Nephron progenitor cell (in vitro differentiated cells): ENCODE measurements around the gene RND1.
"Not testable (repeated sequence)": the region's sequence is repeated elsewhere in the genome, so short reads cannot be mapped to it uniquely, and the experiment has no call there.

Experiments used
- DNase-seq: peaks from one replicate; pipeline ENCODE4 v3.0.0; 2021
- H3K27ac Mint-ChIP-seq: 2 replicates; pipeline ENCODE4 v1.8.0; 2021; ENCODE audit warnings: mild to moderate bottlenecking, moderate library complexity, mixed read lengths
- H3K27me3 Mint-ChIP-seq: 2 replicates; pipeline ENCODE4 v1.8.0; 2021; ENCODE audit warnings: mild to moderate bottlenecking, low read depth, mixed read lengths; ENCODE audit not compliant: poor library complexity
- H3K36me3 Mint-ChIP-seq: 2 replicates; pipeline ENCODE4 v1.8.0; 2021; ENCODE audit warnings: low read depth, mixed read lengths
- H3K4me1 Mint-ChIP-seq: 2 replicates; pipeline ENCODE4 v1.8.0; 2021; ENCODE audit warnings: mixed read lengths
- H3K4me3 Mint-ChIP-seq: 2 replicates; pipeline ENCODE4 v1.8.0; 2021; ENCODE audit warnings: mild to moderate bottlenecking, moderate library complexity, mixed read lengths
- H3K9me3 Mint-ChIP-seq: 2 replicates; pipeline ENCODE4 v1.8.0; 2021; ENCODE audit warnings: mild to moderate bottlenecking, moderate library complexity, mixed read lengths
- CTCF ChIP-seq: fragments of 200-600 bp; sonication (generic); IDR thresholded peaks from 2 replicates; pipeline ENCODE4 v1.5.0; 2021; ENCODE audit warnings: antibody characterized with exemption

The RND1 gene

GRCh38 chr12:48851883-48852733, 13.6 kb downstream of the RND1 start, which contains the start of gene DDX23:
TSS of gene DDX23 (minus strand) at chr12:48852163. CDS start at chr12:48845782, 6,381 bp downstream.
- H3K9me3 Mint-ChIP-seq: no peaks in the 10 kb centered on the region
- no peak for TF ChIP-seq CTCF
- peak within 1 kb of the TSS; percentile 98 for H3K27ac Mint-ChIP-seq
- peaks cover 35% of the 10 kb centered on the region for H3K4me1 Mint-ChIP-seq
- peak within 1 kb of the TSS; percentile 98 for H3K4me3 Mint-ChIP-seq
- H3K36me3 Mint-ChIP-seq: peaks cover 23% of the 10 kb centered on the region
- peak; percentile 89 for DNase-seq
- no peaks in the 10 kb centered on the region for H3K27me3 Mint-ChIP-seq

- H3K27ac Mint-ChIP-seq, H3K27me3 Mint-ChIP-seq, H3K9me3 Mint-ChIP-seq, DNase-seq, H3K4me3 Mint-ChIP-seq, H3K4me1 Mint-ChIP-seq: not testable (repeated sequence)
- peaks cover 81% of the 10 kb centered on the region for H3K36me3 Mint-ChIP-seq
Observed at GRCh38 chr12:48842021-48842420, 23.6 kb downstream of the RND1 start.

- no peak overlapping the region for H3K4me3 Mint-ChIP-seq
- peaks cover 76% of the 10 kb centered on the region for H3K36me3 Mint-ChIP-seq
Observed at GRCh38 chr12:48838048-48838447, 27.6 kb downstream of the RND1 start.

GRCh38 chr12:48832321-48833060, 33.2 kb downstream of the RND1 start:
- Mint-ChIP-seq H3K36me3 (peaks cover 57% of the 10 kb centered on the region), H3K4me3 (no peak overlapping the region), H3K27me3 (no peaks in the 10 kb centered on the region), H3K27ac (no peak overlapping the region), H3K4me1 (no peaks in the 10 kb centered on the region), H3K9me3 (no peaks in the 10 kb centered on the region)
- no peak for TF ChIP-seq CTCF
- DNase-seq: no peak

More at GRCh38 chr12:48838048-48838447, 27.6 kb downstream of the RND1 start:
- Mint-ChIP-seq H3K27ac (no peak overlapping the region), H3K4me1 (no peaks in the 10 kb centered on the region), H3K27me3 (no peaks in the 10 kb centered on the region), H3K9me3 (no peaks in the 10 kb centered on the region)
- no peak for DNase-seq
- no peak for TF ChIP-seq CTCF

GRCh38 chr12:48831257-48831656, 34.4 kb downstream of the RND1 start:
- no peaks in the 10 kb centered on the region for H3K9me3 Mint-ChIP-seq
- H3K36me3 Mint-ChIP-seq: peaks cover 48% of the 10 kb centered on the region
- no peak overlapping the region for H3K4me3 Mint-ChIP-seq
- no peaks in the 10 kb centered on the region for H3K4me1 Mint-ChIP-seq
- H3K27me3 Mint-ChIP-seq: no peaks in the 10 kb centered on the region
- TF ChIP-seq CTCF: no peak
- H3K27ac Mint-ChIP-seq: peak overlapping the region; percentile 57
- no peak for DNase-seq

- Mint-ChIP-seq H3K36me3 (peaks cover 55% of the 10 kb centered on the region), H3K27ac (peak overlapping the region; percentile 94), H3K4me1 (no peaks in the 10 kb centered on the region), H3K9me3 (no peaks in the 10 kb centered on the region), H3K4me3 (no peak overlapping the region), H3K27me3 (no peaks in the 10 kb centered on the region)
- no peak for TF ChIP-seq CTCF
- DNase-seq: no peak
Observed at GRCh38 chr12:48828841-48829575, 36.7 kb downstream of the RND1 start.
